ENCODE measurements around the gene CDC25B.

GRCh38 chr20:3775457-3776108 is 20.5 kb upstream of the CDC25B start:
- TF ChIP-seq MAX (IDR thresholded peaks at IDR 0.05) (no peak), SP1 (IDR thresholded peaks at IDR 0.05) (no peak), JUND (IDR thresholded peaks at IDR 0.05) (no peak), CTCF (IDR thresholded peaks at IDR 0.05; ENCODE audit: low read depth, low read length, missing input control) (no peak), FOXA1 (IDR thresholded peaks at IDR 0.05) (no peak), RXRA (IDR thresholded peaks at IDR 0.05) (no peak)
